Measurements from ENCODE around the gene ANXA6. TPM values are rescaled to one million over a fixed set of nuclear protein-coding genes. Genes with fewer than 3 reads are reported as not detected.

ANXA6 gene
- total and polyA plus RNA-seq, 9 of the 15 experiments (the other 6 are each of a cell fraction or from before 2014, with no cell fraction given), result 0.70 to 13.2 (median 8.3) TPM

DNA sequence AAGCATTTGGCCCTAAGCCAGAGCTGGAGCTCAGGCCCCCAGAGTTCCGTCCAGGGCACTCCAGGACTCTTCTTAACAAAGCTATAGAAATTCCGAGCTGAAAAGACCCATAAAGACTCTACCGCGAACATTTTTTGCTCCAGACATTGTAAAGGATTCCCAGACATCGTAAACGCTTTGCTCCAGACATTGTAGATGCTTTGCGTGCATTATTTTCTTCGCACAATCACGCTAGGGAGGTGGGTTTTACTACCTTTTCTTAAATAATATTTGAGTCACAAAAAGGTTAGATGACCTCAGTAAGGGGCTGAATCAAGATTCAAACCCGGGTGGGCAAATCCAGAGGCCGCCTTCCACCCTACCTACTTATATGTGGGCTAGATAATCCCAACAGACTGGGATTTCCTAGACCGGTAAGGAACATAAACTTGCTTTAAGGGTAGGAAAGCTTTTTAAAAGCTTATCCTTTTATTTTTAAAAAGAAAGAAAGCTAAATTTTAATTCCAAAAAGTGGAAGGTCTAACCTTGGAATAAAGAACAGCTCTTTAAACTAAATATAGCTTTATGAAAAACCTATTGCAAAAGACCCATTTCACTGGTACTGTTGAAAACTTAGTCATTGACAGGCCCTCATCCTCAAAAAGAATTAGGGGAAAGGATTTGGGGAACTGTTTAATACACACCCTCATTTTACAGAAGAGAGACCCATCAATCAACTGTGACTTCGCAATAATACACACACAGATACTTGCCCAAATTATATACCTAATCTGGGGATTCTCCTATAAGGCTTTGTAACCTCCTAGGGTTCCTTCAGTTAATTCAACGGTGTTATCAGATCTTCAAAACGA, 75.9 kb downstream of the ANXA6 start (continued):
- TF ChIP-seq ZSCAN29 (IDR thresholded peaks at IDR 0.05) (no peak), KDM4B (IDR thresholded peaks at IDR 0.05; ENCODE audit: borderline replicate concordance in 2 of 2, low read depth in 1 of 2) (no peak), FIP1L1 (IDR thresholded peaks at IDR 0.05; ENCODE audit: low read depth, low read length, poor library complexity, severe bottlenecking) (no peak), ZBTB11 (CRISPR knock-in tag; IDR thresholded peaks at IDR 0.05) (peak in 2 of 3 experiments; percentile 1 to 60; a peak in 1 of 6 replicates), ELF2 (CRISPR knock-in tag; IDR thresholded peaks at IDR 0.05) (no peak), HDAC6 (IDR thresholded peaks at IDR 0.05; ENCODE audit: low read depth, low read length) (no peak), ZNF133 (CRISPR knock-in tag; IDR thresholded peaks at IDR 0.05) (no peak), FOSL1 (tag; conservative IDR thresholded peaks at IDR 0.05) (no peak), POLR2AphosphoS5 (IDR thresholded peaks at IDR 0.05; ENCODE audit: control insufficient read depth, insufficient read depth, low read depth, low read length) (peak; percentile 6; the same call in 1 of the 2 replicates), AFF1 (IDR thresholded peaks at IDR 0.05; ENCODE audit: low read depth in 1 of 2, partially characterized antibody in 2 of 2) (peak in 1 of 2 experiments; percentile 38), YBX1 (IDR thresholded peaks at IDR 0.05) (no peak), PHF20 (IDR thresholded peaks at IDR 0.05; ENCODE audit: partially characterized antibody) (no peak), ZNF778 (CRISPR knock-in tag; IDR thresholded peaks at IDR 0.05) (no peak)
- TF ChIP-seq, protein P1, sequence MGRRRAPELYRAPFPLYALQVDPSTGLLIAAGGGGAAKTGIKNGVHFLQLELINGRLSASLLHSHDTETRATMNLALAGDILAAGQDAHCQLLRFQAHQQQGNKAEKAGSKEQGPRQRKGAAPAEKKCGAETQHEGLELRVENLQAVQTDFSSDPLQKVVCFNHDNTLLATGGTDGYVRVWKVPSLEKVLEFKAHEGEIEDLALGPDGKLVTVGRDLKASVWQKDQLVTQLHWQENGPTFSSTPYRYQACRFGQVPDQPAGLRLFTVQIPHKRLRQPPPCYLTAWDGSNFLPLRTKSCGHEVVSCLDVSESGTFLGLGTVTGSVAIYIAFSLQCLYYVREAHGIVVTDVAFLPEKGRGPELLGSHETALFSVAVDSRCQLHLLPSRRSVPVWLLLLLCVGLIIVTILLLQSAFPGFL (CRISPR knock-in tag; IDR thresholded peaks at IDR 0.05), result 0 out of 2 replicates have a peak, but pooled peaks have one; percentile 68
- TF ChIP-seq, protein P2, sequence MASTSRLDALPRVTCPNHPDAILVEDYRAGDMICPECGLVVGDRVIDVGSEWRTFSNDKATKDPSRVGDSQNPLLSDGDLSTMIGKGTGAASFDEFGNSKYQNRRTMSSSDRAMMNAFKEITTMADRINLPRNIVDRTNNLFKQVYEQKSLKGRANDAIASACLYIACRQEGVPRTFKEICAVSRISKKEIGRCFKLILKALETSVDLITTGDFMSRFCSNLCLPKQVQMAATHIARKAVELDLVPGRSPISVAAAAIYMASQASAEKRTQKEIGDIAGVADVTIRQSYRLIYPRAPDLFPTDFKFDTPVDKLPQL (IDR thresholded peaks at IDR 0.05; ENCODE audit: extremely low read depth, insufficient read length), result no peak
